ENCODE results near the gene RABIF.

Gene RABIF

GRCh38 chr1:202879128-202879527 lies 9.8 kb downstream of the RABIF start:
- in situ Hi-C loops (cut with MboI; ENCODE audit: low sequenced_read_pairs), result no loop called here

- in situ Hi-C loops (cut with MboI; ENCODE audit: low sequenced_read_pairs), result no loop called here
Measured at GRCh38 chr1:202873026-202873425, 15.9 kb downstream of the RABIF start.

- in situ Hi-C loops (cut with MboI; ENCODE audit: low sequenced_read_pairs), result no loop called here
Measured at GRCh38 chr1:202871367-202871766, 17.6 kb downstream of the RABIF start.

- in situ Hi-C loops (cut with MboI; ENCODE audit: low sequenced_read_pairs), result no loop called here
Measured at GRCh38 chr1:202862679-202863560, 26.0 kb downstream of the RABIF start.

- in situ Hi-C loops (cut with MboI; ENCODE audit: low sequenced_read_pairs), result no loop called here
Measured at GRCh38 chr1:202861420-202862132, 27.4 kb downstream of the RABIF start.

GRCh38 chr1:202860744-202861419 lies 28.1 kb downstream of the RABIF start:
- in situ Hi-C loops (cut with MboI; ENCODE audit: low sequenced_read_pairs), result no loop called here

DNA sequence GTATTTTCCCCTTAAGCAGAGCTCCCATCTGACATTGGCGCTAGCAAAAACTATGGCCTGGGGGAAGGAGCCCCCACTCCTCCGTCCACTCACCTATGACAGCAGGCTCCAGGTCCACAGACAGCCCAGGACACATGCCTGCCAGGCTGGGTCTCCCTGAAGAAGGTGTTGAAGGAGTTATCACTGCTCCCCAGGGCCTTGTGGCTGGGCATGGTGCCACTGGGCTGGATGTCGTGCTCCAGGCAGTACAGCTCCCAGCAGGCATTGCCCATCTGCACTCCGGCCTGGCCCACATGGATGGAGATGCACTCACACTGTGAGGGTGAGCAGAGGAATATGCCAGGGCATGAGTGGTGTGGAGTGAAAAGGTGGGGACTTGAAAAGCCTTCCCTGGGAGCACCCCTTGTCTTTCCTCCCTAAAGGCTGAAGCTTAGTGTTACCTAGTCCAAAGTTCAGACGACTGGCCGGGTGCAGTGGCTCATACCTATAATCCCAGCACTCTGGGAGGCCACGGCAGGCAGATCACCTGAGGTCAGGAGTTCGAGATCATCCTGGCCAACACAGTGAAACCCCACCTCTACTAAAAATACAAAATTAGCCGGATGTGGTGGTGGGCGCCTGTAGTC lies 30.0 kb downstream of the RABIF start:
- in situ Hi-C loops (cut with MboI; ENCODE audit: low sequenced_read_pairs), result no loop called here

DNA sequence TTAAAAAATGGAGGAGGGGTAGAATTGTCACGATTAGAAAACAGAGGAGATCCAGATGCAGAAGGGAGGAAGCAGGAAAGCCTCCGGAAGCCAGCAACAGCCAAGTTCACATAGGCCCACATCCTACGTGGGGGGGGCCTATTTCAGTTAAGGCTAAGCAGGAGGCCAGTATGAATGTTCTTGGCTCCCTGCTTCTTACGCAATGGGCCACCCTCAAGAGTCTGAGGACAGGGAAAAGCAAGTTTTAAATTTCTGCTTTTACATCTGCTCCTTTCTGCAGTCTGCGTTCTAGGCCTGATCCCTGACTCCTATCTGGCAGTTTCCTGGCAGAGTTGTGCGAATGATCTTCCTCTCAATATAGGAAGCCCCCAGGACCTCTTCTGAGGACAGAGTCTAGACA lies 30.6 kb downstream of the RABIF start:
- in situ Hi-C loops (cut with MboI; ENCODE audit: low sequenced_read_pairs), result no loop called here

- in situ Hi-C loops (cut with MboI; ENCODE audit: low sequenced_read_pairs), result no loop called here
Measured at GRCh38 chr1:202857136-202857610, 31.8 kb downstream of the RABIF start.

DNA sequence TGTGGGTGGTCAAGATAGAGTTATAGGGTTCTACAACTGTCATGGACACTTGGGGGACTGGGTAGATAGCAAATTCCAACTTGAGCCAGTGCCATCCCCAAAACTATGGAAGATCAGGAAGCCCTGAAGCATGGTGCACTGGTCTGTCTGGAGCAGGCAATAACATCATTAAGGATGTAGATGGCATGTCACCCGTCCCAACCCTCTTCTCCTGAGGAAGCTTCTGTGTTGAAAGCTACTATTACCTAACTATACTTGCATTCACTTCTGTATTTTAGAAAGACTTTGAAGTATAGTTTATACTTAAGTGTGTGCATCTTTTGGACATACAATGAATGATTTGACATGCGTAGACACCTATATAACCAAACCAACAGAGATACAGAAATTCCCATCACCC lies 32.9 kb downstream of the RABIF start:
- in situ Hi-C loops (cut with MboI; ENCODE audit: low sequenced_read_pairs), result no loop called here

DNA sequence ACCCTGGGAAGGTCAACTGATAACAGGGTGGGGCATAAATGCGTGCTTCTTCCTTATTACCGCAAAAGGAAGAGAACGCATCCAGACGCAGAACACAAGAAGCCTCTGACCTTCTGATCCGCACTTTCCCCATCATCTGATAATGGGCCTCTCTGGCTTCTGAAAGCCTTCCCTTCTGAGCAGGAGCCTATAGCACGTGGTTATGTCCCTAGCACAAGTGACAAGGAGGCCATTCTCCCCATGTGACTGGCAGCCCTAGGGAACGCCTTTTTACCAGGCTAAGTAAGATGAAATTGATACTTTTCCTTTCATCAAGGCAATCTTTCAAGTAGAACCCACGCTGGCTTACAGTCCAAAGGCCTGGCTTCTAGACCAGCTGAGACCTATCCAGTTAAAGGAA lies 34.2 kb downstream of the RABIF start:
- in situ Hi-C loops (cut with MboI; ENCODE audit: low sequenced_read_pairs), result no loop called here

GRCh38 chr1:202852163-202852904 lies 36.6 kb downstream of the RABIF start:
- in situ Hi-C loops (cut with MboI; ENCODE audit: low sequenced_read_pairs), result no loop called here

GRCh38 chr1:202850593-202851362 lies 38.2 kb downstream of the RABIF start:
- in situ Hi-C loops (cut with MboI; ENCODE audit: low sequenced_read_pairs), result no loop called here

DNA sequence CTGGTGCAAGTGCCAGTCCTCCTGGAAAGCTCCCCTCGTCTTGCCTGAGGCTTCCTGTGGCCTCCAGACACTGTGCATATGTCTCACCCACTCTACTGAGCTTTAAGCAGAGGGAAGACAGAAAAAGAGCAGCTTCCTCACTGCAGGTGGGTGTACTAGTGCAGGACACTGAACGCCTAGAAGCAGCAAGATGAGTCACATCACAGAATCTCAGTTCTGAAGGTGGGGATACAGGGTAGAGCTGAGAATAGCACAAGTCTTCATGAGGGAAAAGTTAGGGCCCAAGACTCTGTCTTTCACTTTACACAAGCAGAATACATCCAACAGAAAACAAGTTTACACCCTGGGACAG lies 40.8 kb downstream of the RABIF start:
- in situ Hi-C loops (cut with MboI; ENCODE audit: low sequenced_read_pairs), result no loop called here

GRCh38 chr1:202844935-202845334 lies 44.0 kb downstream of the RABIF start:
- in situ Hi-C loops (cut with MboI; ENCODE audit: low sequenced_read_pairs), result no loop called here

DNA sequence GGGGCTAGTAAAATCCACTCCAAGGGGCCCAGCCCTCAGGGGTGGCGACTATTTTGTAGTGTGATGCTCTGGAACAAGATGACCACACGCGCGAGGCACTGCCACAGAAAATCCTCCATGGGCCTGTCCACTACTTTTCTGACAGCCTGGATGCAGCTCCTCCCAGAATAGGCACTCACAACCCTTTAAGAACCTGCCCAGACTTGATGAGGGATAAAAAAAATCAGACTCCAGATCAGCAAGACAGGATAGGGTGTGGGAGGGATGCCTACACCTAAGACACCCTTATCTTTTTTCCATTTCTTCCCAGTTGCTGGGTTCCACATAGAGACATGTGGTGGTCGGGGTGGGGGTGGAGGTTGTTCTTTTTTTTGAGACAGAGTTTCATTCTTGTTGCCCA lies 44.7 kb downstream of the RABIF start:
- in situ Hi-C loops (cut with MboI; ENCODE audit: low sequenced_read_pairs), result no loop called here

GRCh38 chr1:202843081-202843480 lies 45.9 kb downstream of the RABIF start:
- in situ Hi-C loops (cut with MboI; ENCODE audit: low sequenced_read_pairs), result no loop called here

GRCh38 chr1:202837746-202838262 lies 51.1 kb downstream of the RABIF start:
- in situ Hi-C loops (cut with MboI; ENCODE audit: low sequenced_read_pairs), result no loop called here

GRCh38 chr1:202836623-202837403 lies 52.1 kb downstream of the RABIF start:
- in situ Hi-C loops (cut with MboI; ENCODE audit: low sequenced_read_pairs), result no loop called here

Measured in HL-60/S4 treated with phorbol 12-myristate 13-acetate at 8.2 ng/mL for 4 days and 3 days (cell line).